Measurements from ENCODE around the gene SPDL1. TPM values are rescaled to one million over a fixed set of nuclear protein-coding genes. Genes with fewer than 3 reads are reported as not detected.

SPDL1 gene
- total RNA-seq, 1 experiment from 2014 or later = 184 TPM

GRCh38 chr5:169581580-169582227 lies 1.9 kb upstream of the SPDL1 start:
- Histone ChIP-seq H3K36me3 (peaks cover 21% of the 10 kb centered on the region), H3K4me3 (no peak overlapping the region), H3K9me3 (replicated peaks) (no peaks in the 10 kb centered on the region), H3K27me3 (replicated peaks) (no peaks in the 10 kb centered on the region), H3K27ac (no peak overlapping the region), H3K4me1 (replicated peaks) (peaks cover 12% of the 10 kb centered on the region)
- peak; percentile 70 to 73 for DNase-seq (ENCODE audit: low read depth in 1 of 2, low spot score in 2 of 2)

GRCh38 chr5:169583101-169583423 lies 511 bp upstream of the SPDL1 start:
- H3K27me3 ChIP-seq (replicated peaks) = no peaks in the 10 kb centered on the region
- no peaks in the 10 kb centered on the region for H3K9me3 ChIP-seq (replicated peaks)
- H3K36me3 ChIP-seq = peaks cover 31% of the 10 kb centered on the region
- peak overlapping the region; percentile 68 for H3K4me3 ChIP-seq
- DNase-seq (ENCODE audit: low read depth in 1 of 2, low spot score in 2 of 2) = no peak
- H3K4me1 ChIP-seq (replicated peaks) = peaks cover 12% of the 10 kb centered on the region
- no peak overlapping the region for H3K27ac ChIP-seq

GRCh38 chr5:169584998-169585451 lies 1.5 kb downstream of the SPDL1 start:
- no peaks in the 10 kb centered on the region for H3K9me3 ChIP-seq (replicated peaks)
- peak overlapping the region; percentile 68 for H3K4me3 ChIP-seq
- peak overlapping the region; percentile 88 for H3K27ac ChIP-seq
- peak in 1 of 2 experiments; percentile 54 for DNase-seq (ENCODE audit: low read depth in 1 of 2, low spot score in 2 of 2)
- H3K36me3 ChIP-seq = peaks cover 50% of the 10 kb centered on the region
- H3K4me1 ChIP-seq (replicated peaks) = peaks cover 12% of the 10 kb centered on the region
- H3K27me3 ChIP-seq (replicated peaks) = no peaks in the 10 kb centered on the region

- H3K36me3 ChIP-seq = peaks cover 96% of the 10 kb centered on the region
- H3K27ac ChIP-seq = no peak overlapping the region
- peaks cover 13% of the 10 kb centered on the region for H3K4me1 ChIP-seq (replicated peaks)
Observed at GRCh38 chr5:169590602-169591001, 7.0 kb downstream of the SPDL1 start.

GRCh38 chr5:169591636-169592035 lies 8.1 kb downstream of the SPDL1 start:
- Histone ChIP-seq H3K4me1 (replicated peaks) (peaks cover 8% of the 10 kb centered on the region), H3K9me3 (replicated peaks) (no peaks in the 10 kb centered on the region), H3K4me3 (no peak overlapping the region), H3K27ac (no peak overlapping the region), H3K27me3 (replicated peaks) (no peaks in the 10 kb centered on the region), H3K36me3 (peaks cover 96% of the 10 kb centered on the region)
- DNase-seq (ENCODE audit: low read depth in 1 of 2, low spot score in 2 of 2) = no peak

More at GRCh38 chr5:169590602-169591001, 7.0 kb downstream of the SPDL1 start:
- H3K4me3 ChIP-seq = no peak overlapping the region
- no peak for DNase-seq (ENCODE audit: low read depth in 1 of 2, low spot score in 2 of 2)
- no peaks in the 10 kb centered on the region for H3K27me3 ChIP-seq (replicated peaks)
- no peaks in the 10 kb centered on the region for H3K9me3 ChIP-seq (replicated peaks)

- Histone ChIP-seq H3K36me3 (peaks cover 100% of the 10 kb centered on the region), H3K27me3 (replicated peaks) (no peaks in the 10 kb centered on the region), H3K4me3 (no peak overlapping the region), H3K9me3 (replicated peaks) (no peaks in the 10 kb centered on the region), H3K27ac (peak overlapping the region; percentile 49), H3K4me1 (replicated peaks) (peaks cover 8% of the 10 kb centered on the region)
- DNase-seq (ENCODE audit: low read depth in 1 of 2, low spot score in 2 of 2) = peak; percentile 64 to 79
Observed at GRCh38 chr5:169592937-169593650, 9.5 kb downstream of the SPDL1 start.

GRCh38 chr5:169595172-169595820 lies 11.7 kb downstream of the SPDL1 start:
- DNase-seq (ENCODE audit: low read depth in 1 of 2, low spot score in 2 of 2) = no peak
- peaks cover 8% of the 10 kb centered on the region for H3K4me1 ChIP-seq (replicated peaks)
- H3K9me3 ChIP-seq (replicated peaks) = no peaks in the 10 kb centered on the region
- peaks cover 100% of the 10 kb centered on the region for H3K36me3 ChIP-seq
- H3K27me3 ChIP-seq (replicated peaks) = no peaks in the 10 kb centered on the region
- no peak overlapping the region for H3K27ac ChIP-seq
- no peak overlapping the region for H3K4me3 ChIP-seq

- H3K4me1 ChIP-seq (replicated peaks) = peaks cover 18% of the 10 kb centered on the region
- H3K27me3 ChIP-seq (replicated peaks) = no peaks in the 10 kb centered on the region
- H3K36me3 ChIP-seq = peaks cover 100% of the 10 kb centered on the region
- H3K27ac ChIP-seq = no peak overlapping the region
- no peak overlapping the region for H3K4me3 ChIP-seq
- no peaks in the 10 kb centered on the region for H3K9me3 ChIP-seq (replicated peaks)
- DNase-seq (ENCODE audit: low read depth in 1 of 2, low spot score in 2 of 2) = no peak
Observed at GRCh38 chr5:169599451-169599850, 15.9 kb downstream of the SPDL1 start.

- H3K4me3 ChIP-seq = no peak overlapping the region
- peaks cover 85% of the 10 kb centered on the region for H3K36me3 ChIP-seq
- peak in 1 of 2 experiments; percentile 40 for DNase-seq (ENCODE audit: low read depth in 1 of 2, low spot score in 2 of 2)
- no peaks in the 10 kb centered on the region for H3K9me3 ChIP-seq (replicated peaks)
- peak overlapping the region; percentile 22 for H3K27ac ChIP-seq
- H3K27me3 ChIP-seq (replicated peaks) = no peaks in the 10 kb centered on the region
- peaks cover 18% of the 10 kb centered on the region for H3K4me1 ChIP-seq (replicated peaks)
Observed at GRCh38 chr5:169602535-169602934, 19.0 kb downstream of the SPDL1 start.

GRCh38 chr5:169606279-169606678 lies 22.7 kb downstream of the SPDL1 start:
- H3K36me3 ChIP-seq = peaks cover 48% of the 10 kb centered on the region
- peaks cover 18% of the 10 kb centered on the region for H3K4me1 ChIP-seq (replicated peaks)
- no peak for DNase-seq (ENCODE audit: low read depth in 1 of 2, low spot score in 2 of 2)
- H3K27me3 ChIP-seq (replicated peaks) = no peaks in the 10 kb centered on the region
- H3K9me3 ChIP-seq (replicated peaks) = no peaks in the 10 kb centered on the region
- no peak overlapping the region for H3K27ac ChIP-seq
- H3K4me3 ChIP-seq = no peak overlapping the region

- H3K9me3 ChIP-seq (replicated peaks) = no peaks in the 10 kb centered on the region
- peaks cover 32% of the 10 kb centered on the region for H3K36me3 ChIP-seq
- H3K27ac ChIP-seq = no peak overlapping the region
- no peak overlapping the region for H3K4me3 ChIP-seq
- no peak for DNase-seq (ENCODE audit: low read depth in 1 of 2, low spot score in 2 of 2)
- no peaks in the 10 kb centered on the region for H3K27me3 ChIP-seq (replicated peaks)
- peaks cover 2% of the 10 kb centered on the region for H3K4me1 ChIP-seq (replicated peaks)
Observed at GRCh38 chr5:169607882-169608281, 24.3 kb downstream of the SPDL1 start.

GRCh38 chr5:169609716-169610115 lies 26.1 kb downstream of the SPDL1 start:
- Histone ChIP-seq H3K36me3 (peaks cover 14% of the 10 kb centered on the region), H3K27ac (no peak overlapping the region), H3K4me3 (no peak overlapping the region), H3K27me3 (replicated peaks) (no peaks in the 10 kb centered on the region), H3K4me1 (replicated peaks) (no peaks in the 10 kb centered on the region), H3K9me3 (replicated peaks) (no peaks in the 10 kb centered on the region)
- DNase-seq (ENCODE audit: low read depth in 1 of 2, low spot score in 2 of 2) = no peak

GRCh38 chr5:169610606-169611005 lies 27.0 kb downstream of the SPDL1 start:
- H3K27ac ChIP-seq = no peak overlapping the region
- no peak overlapping the region for H3K4me3 ChIP-seq
- peak in 1 of 2 experiments; percentile 59 for DNase-seq (ENCODE audit: low read depth in 1 of 2, low spot score in 2 of 2)
- H3K9me3 ChIP-seq (replicated peaks) = no peaks in the 10 kb centered on the region
- no peaks in the 10 kb centered on the region for H3K4me1 ChIP-seq (replicated peaks)
- H3K27me3 ChIP-seq (replicated peaks) = no peaks in the 10 kb centered on the region
- H3K36me3 ChIP-seq = peaks cover 5% of the 10 kb centered on the region

- Histone ChIP-seq H3K27me3 (replicated peaks) (no peaks in the 10 kb centered on the region), H3K4me3 (no peak overlapping the region), H3K27ac (no peak overlapping the region), H3K36me3 (no peaks in the 10 kb centered on the region), H3K9me3 (replicated peaks) (no peaks in the 10 kb centered on the region; the same call in 1 of the 2 replicates), H3K4me1 (replicated peaks) (no peaks in the 10 kb centered on the region)
- DNase-seq (ENCODE audit: low read depth in 1 of 2, low spot score in 2 of 2) = no peak
Observed at GRCh38 chr5:169615561-169615960, 32.0 kb downstream of the SPDL1 start.
